ENCODE measurements around the gene ATP1B2. TPM values are rescaled to one million over a fixed set of nuclear protein-coding genes. Genes with fewer than 3 reads are reported as not detected.

ATP1B2 gene
- total RNA-seq, 1 donor from 2014 or later: 0.37 TPM

- no peak overlapping the region for H3K4me3 Mint-ChIP-seq
- peaks cover 5% of the 10 kb centered on the region for H3K27me3 Mint-ChIP-seq (ENCODE audit: insufficient read depth, low read depth)
- no peak overlapping the region for H3K27ac Mint-ChIP-seq
- no peaks in the 10 kb centered on the region for H3F3A ChIP-seq (ENCODE audit: low read depth)
- no peak for DNase-seq (ENCODE audit: low spot score)
- H3K9me3 ChIP-seq (ENCODE audit: low read depth): peaks cover 4% of the 10 kb centered on the region
- no peak overlapping the region for H2AFZ ChIP-seq (replicated peaks)
- no peak overlapping the region for H3K9ac ChIP-seq
- no peak overlapping the region for H3K27ac ChIP-seq
- peak overlapping the region; percentile 54 for H3K4me2 ChIP-seq
- peaks cover 48% of the 10 kb centered on the region for H3K79me2 ChIP-seq (ENCODE audit: low read depth)
- H3K36me3 Mint-ChIP-seq: peaks cover 38% of the 10 kb centered on the region
- no peak overlapping the region for H3K4me3 ChIP-seq
- TF ChIP-seq CTCF (IDR thresholded peaks at IDR 0.05): no peak
- peaks cover 16% of the 10 kb centered on the region for H3K4me1 ChIP-seq
- peaks cover 19% of the 10 kb centered on the region for H4K20me1 ChIP-seq (ENCODE audit: low read depth)
- peaks cover 11% of the 10 kb centered on the region for H3K36me3 ChIP-seq
- H3K9me3 Mint-ChIP-seq: peaks cover 8% of the 10 kb centered on the region
- H3K4me1 Mint-ChIP-seq: peaks cover 9% of the 10 kb centered on the region
- H3K27me3 ChIP-seq: no peaks in the 10 kb centered on the region
Observed at GRCh38 chr17:7676533-7676932, 25.8 kb downstream of the ATP1B2 start.

DNA sequence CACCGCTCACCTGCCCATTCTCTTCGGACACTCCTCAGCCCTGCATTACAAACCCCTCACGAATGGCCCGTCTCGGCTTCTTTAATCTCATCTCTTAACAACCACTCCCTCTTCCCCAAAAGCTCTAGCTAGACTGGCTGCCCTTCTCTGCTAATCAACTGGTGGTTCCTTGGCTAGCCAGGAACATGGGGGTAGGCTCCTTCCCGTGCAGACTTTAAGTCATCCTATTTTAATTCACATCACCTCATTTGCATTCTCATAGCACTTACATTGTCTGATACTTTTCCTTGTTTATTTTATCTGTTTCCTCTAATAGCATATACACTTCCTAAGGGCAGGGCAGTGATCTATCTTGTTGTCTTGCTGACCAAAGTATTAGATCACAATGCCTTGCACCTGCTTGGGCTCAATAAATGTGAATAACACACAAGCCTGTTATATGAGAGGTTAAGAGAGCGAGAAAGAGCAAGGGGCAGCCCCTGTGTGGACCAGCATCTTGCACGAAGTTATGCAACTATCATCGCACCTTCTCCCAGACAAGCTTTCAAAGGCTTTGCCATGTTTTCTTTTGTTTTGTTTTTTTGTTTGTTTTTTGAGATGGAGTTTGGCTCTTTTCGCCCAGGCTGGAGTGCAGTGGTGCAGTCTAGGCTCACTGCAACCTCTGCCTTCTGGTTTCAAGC is 26.8 kb downstream of the ATP1B2 start:
- H3K27me3 Mint-ChIP-seq (ENCODE audit: insufficient read depth, low read depth): peaks cover 5% of the 10 kb centered on the region
- H3K4me1 ChIP-seq: peaks cover 16% of the 10 kb centered on the region
- H4K20me1 ChIP-seq (ENCODE audit: low read depth): peaks cover 19% of the 10 kb centered on the region
- no peak for TF ChIP-seq CTCF (IDR thresholded peaks at IDR 0.05)
- no peak for TF ChIP-seq EZH2phosphoT487 (IDR thresholded peaks at IDR 0.05)
- no peak for TF ChIP-seq EZH2 (IDR thresholded peaks at IDR 0.05)
- H3K36me3 Mint-ChIP-seq: peaks cover 37% of the 10 kb centered on the region
- H3K9me3 Mint-ChIP-seq: peaks cover 8% of the 10 kb centered on the region
- H3K4me1 Mint-ChIP-seq: peaks cover 9% of the 10 kb centered on the region
- peak overlapping the region; percentile 5 for H3K27ac ChIP-seq
- H2AFZ ChIP-seq (replicated peaks): no peak overlapping the region
- H3K36me3 ChIP-seq: peaks cover 11% of the 10 kb centered on the region
- H3F3A ChIP-seq (ENCODE audit: low read depth): peaks cover 4% of the 10 kb centered on the region
- no peak overlapping the region for H3K27ac Mint-ChIP-seq
- peaks cover 58% of the 10 kb centered on the region for H3K79me2 ChIP-seq (ENCODE audit: low read depth)
- no peaks in the 10 kb centered on the region for H3K27me3 ChIP-seq
- H3K9ac ChIP-seq: no peak overlapping the region
- H3K4me3 Mint-ChIP-seq: no peak overlapping the region
- peak overlapping the region; percentile 12 for H3K4me3 ChIP-seq
- DNase-seq (ENCODE audit: low spot score): peak; percentile 25
- peaks cover 4% of the 10 kb centered on the region for H3K9me3 ChIP-seq (ENCODE audit: low read depth)
- H3K4me2 ChIP-seq: peak overlapping the region; percentile 54

GRCh38 chr17:7684851-7685532 is 34.3 kb downstream of the ATP1B2 start:
- Mint-ChIP-seq H3K4me3 (peak overlapping the region; percentile 97), H3K27ac (peak overlapping the region; percentile 100), H3K9me3 (no peaks in the 10 kb centered on the region), H3K4me1 (peaks cover 21% of the 10 kb centered on the region), H3K36me3 (peaks cover 5% of the 10 kb centered on the region), H3K27me3 (ENCODE audit: insufficient read depth, low read depth) (no peaks in the 10 kb centered on the region)
- Histone ChIP-seq H3K4me1 (peaks cover 16% of the 10 kb centered on the region), H3K36me3 (no peaks in the 10 kb centered on the region), H3K79me2 (ENCODE audit: low read depth) (peaks cover 88% of the 10 kb centered on the region), H3K9me3 (ENCODE audit: low read depth) (no peaks in the 10 kb centered on the region), H3K27me3 (no peaks in the 10 kb centered on the region), H3K4me3 (peak overlapping the region; percentile 75), H3F3A (ENCODE audit: low read depth) (peaks cover 50% of the 10 kb centered on the region), H3K27ac (peak overlapping the region; percentile 100), H3K4me2 (peak overlapping the region; percentile 87), H3K9ac (peak overlapping the region; percentile 98), H2AFZ (replicated peaks) (no peak overlapping the region), H4K20me1 (ENCODE audit: low read depth) (no peaks in the 10 kb centered on the region)
- TF ChIP-seq EZH2 (IDR thresholded peaks at IDR 0.05): no peak
- TF ChIP-seq EZH2phosphoT487 (IDR thresholded peaks at IDR 0.05): no peak
- TF ChIP-seq CTCF (IDR thresholded peaks at IDR 0.05): no peak
- no peak for DNase-seq (ENCODE audit: low spot score)

All from neural progenitor cell (in vitro differentiated cells).